NCI-H146 treated with DMSO at 0.1 percent for 48 hours (cell line): ENCODE results near the gene NVL.

Source experiments
- DNase-seq: peaks from one replicate; lab custom pipeline; 2025; ENCODE audit not compliant: unreplicated experiment; lab: John Stamatoyannopoulos, UW

NVL gene

DNA sequence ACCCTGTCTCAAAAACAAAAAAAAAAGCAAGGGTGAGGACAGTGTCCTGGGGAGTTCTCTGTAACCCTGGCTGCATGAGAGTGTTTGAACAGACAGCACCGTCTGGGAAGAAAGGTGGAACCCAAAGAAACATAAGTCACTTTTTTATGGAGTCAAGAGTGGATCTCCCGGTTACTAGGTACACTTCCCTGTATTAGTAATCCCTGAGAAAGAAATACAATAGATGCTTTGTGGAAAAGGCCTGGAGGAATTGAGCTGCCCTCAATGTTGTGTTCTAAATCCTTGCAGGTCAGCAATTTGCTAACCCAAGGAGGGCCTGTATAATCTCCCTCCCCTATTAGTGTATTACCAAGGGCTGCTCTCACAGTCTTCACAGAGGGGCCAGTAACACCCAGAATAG is 130.3 kb downstream of the NVL start:
- no peak for DNase-seq

DNA sequence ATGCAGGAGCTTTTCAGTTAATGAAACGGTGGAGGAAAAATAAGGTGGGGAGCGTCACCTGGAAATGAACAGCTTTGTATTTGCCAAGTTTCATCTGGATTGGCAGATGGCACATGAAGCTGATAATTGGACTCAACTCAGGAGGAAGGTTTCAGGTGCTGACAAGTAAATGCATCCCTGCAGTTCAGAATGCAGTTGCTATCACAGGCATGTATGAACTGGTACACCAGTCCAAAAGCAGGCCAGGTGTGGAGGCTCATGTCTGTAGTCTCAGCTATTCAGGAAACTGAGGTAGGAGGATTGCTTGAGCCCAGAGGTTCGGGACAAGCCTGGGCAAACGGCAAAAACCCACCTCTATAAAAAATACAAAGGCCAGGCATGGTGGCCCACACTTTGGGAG is 131.4 kb downstream of the NVL start:
- DNase-seq, result no peak

DNA sequence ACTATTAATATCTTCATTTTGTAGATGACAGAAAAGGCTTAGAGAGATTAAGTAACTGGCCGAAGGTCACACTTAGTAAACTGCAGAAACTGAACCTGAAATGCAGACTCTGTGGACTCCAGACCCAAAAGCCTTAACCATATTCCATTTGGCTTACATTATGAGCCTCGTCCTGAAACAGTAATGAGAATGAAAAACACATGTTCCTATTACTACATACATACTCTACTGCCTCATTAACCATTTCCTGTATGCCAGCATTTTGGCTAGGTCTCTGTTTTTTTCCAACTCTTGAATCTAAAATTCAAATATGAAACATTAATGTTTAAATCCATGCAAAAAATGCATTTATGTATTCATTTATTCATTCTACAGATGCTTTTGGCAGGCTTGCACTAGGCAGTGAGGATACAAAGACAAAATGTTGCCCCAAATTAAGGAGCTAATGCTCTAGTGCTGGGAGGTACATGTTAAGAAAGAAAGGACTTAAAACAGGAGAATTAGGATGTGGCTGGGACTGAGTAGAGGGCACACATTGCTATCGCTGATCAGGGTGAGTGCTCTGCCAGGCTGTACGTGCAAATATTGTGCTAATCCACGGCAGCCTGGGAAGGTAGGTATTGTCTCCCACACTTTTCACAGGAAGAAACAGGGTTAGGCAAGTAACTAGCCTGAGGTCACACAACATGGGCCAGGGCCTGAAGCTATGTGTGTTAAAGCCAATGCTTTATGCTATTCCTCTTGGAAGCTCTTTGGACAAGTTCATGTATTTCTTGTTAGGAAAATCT is 133.0 kb downstream of the NVL start:
- no peak for DNase-seq

DNA sequence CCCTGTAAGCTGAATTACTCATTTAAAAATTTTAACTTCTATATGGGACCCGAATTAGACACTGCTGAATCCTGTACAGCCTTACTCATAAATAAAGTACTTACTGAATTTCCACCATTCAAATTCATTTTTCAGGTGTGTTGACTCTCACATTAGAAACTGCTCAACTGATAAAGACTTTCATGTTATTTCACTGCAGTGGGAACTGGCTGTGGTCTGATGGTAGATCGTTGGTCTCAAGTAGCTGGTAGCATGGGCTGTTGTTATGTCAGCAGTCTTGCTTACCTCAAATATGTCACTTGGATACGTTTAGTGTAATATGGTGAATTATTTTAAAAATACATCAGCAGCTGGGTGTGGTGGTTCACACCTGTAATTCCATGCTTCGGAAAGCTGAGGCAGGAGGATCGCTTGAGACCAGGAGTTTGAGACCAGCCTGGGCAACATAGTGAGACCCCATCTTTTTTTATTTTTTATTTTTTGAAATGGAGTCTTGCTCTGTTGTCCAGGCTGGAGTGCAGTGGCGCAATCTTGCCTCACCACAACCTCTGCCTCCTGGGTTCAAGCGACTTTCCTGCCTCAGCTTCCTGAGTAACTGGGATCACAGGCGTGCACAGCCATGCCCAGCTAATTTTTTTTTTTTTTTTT is 136.5 kb downstream of the NVL start:
- no peak for DNase-seq

DNA sequence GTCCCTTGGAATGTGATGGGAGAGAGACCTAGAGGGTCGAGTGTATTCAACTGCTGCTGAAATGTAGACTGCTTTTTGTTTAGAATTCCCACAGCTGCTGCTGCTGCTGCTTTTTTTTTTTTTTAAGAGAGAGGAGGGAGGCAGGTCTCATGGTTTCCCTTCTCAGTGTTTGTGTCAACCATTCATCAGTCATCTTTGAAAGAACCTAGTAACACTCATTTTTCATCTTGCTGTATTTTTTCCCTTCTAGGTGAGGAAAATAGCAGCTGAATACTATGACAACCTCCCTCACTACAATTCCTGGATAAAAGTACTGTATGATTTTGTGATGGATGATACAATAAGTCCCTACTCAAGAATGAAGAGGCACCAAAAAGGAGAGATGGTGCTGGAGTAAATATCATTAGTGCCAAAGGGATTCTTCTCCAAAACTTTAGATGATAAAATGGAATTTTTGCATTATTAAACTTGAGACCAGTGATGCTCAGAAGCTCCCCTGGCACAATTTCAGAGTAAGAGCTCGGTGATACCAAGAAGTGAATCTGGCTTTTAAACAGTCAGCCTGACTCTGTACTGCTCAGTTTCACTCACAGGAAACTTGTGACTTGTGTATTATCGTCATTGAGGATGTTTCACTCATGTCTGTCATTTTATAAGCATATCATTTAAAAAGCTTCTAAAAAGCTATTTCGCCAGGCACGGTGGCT is 137.7 kb downstream of the NVL start:
- no peak for DNase-seq

DNA sequence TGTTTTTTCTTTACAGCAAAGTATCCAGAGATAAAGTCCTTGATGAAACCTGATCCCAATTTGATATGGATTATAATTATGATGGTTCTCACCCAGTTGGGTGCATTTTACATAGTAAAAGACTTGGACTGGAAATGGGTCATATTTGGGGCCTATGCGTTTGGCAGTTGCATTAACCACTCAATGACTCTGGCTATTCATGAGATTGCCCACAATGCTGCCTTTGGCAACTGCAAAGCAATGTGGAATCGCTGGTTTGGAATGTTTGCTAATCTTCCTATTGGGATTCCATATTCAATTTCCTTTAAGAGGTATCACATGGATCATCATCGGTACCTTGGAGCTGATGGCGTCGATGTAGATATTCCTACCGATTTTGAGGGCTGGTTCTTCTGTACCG is 140.4 kb downstream of the NVL start:
- no peak for DNase-seq

DNA sequence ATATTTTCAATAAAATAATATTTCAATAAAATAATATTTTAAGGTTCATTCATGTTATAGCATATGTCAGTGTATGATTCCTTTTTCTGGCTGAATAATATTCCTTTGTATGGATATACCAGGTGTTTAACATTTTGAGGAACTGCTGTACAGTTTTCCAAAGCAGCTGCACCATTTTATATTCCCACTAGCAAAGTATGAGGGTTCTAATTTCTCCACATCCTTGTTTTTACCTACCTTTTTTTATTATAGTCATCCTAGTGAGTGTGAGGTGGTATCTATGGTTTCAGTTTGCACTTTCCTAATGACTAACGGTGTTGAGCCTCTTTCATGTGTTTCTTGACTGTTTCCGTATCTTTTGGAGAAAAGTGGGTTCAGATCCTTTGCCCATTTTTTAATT is 141.7 kb downstream of the NVL start:
- DNase-seq, result no peak

DNA sequence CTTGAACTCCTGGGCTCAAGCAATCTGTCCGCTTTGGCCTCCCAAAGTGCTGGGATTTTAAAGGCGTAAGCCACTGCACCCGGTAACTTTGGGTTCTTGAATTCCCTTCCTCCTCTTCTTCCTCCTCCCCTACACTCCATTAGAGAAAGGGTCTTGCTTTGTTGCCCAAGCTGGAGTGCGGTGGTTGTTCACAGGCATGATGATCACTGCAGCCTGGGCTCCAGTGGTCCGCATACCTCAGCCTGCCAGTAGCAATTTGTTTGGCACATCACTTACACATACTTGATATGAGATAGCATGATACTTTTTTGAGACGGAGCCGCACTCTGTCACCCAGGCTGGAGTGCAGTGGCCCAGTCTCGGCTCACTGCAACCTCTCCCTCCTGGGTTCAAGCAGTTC is 144.8 kb downstream of the NVL start:
- no peak for DNase-seq

DNA sequence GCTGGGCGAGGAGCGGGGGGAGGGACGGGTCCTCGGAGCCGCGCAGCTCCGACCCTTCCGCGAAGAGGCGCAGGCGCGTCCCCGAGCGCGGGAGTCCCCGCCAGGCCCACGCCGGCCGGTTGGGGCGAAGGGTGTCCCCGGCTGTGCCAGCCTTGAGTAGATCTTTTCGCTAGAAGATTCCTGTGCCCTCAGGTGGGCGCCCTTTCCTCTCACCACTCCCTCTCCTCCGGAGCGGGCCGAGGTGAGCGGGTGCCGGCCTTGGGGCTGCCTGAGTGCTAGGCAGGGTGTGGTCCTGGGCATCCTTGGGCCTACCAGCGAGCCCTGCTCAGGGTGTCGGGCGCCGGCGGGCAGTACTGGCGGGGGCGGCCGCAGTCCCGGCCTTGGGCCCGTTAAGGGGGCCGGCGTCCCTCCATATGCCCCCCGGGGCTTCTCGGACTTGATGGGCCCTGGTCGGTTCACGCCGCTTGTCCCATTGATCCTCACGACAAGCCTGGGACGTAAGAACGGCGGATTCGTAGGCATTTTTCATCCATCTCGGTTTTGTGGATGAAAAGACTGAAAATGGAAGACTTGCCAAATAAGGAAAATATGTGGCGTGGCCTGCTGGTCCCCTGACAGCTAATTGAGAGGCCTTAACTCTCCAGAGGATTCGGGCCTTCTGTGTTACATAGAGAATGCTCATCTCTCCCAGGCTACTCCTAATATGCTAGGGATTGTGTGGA is 146.2 kb downstream of the NVL start:
- peak; percentile 40 for DNase-seq

DNA sequence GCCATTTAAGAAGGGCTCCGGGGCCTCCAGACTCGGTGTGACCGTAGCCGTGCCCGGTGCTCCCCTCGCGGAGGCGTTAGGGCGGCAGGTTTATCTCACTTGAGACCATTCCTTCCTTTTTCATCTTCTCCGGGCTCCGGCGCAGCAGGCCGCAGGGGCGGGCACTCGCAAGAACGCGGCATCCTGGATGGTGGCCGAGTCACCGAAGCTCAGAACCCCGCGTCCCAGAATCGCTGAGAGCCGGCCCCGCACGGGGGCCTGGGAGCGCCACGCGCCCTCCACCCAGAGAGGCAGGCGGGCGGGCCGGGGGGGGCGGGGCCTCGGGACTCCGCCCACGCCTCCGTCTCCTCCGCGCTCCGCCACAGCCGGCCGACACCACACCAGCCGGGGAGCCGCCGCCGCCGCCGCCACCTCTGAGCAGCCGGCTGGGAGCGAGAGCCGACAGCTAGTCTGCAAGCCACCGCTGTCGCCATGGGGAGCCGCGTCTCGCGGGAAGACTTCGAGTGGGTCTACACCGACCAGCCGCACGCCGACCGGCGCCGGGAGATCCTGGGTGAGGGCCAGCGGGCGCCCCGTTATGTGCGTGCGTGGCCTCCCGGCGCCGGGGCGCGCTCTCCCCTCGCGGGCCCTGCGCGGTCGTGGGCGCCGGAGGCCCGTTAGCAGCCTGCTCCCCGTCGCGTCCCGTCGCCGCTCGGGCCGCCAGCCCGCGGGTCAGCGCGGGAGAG is 146.9 kb downstream of the NVL start, which contains the start of gene DEGS1:
Gene DEGS1 (plus strand): TSS at position 375 of the 725 bp plus-strand sequence. CDS start 97 bp downstream, at position 472.
- peak; percentile 83 for DNase-seq

DNA sequence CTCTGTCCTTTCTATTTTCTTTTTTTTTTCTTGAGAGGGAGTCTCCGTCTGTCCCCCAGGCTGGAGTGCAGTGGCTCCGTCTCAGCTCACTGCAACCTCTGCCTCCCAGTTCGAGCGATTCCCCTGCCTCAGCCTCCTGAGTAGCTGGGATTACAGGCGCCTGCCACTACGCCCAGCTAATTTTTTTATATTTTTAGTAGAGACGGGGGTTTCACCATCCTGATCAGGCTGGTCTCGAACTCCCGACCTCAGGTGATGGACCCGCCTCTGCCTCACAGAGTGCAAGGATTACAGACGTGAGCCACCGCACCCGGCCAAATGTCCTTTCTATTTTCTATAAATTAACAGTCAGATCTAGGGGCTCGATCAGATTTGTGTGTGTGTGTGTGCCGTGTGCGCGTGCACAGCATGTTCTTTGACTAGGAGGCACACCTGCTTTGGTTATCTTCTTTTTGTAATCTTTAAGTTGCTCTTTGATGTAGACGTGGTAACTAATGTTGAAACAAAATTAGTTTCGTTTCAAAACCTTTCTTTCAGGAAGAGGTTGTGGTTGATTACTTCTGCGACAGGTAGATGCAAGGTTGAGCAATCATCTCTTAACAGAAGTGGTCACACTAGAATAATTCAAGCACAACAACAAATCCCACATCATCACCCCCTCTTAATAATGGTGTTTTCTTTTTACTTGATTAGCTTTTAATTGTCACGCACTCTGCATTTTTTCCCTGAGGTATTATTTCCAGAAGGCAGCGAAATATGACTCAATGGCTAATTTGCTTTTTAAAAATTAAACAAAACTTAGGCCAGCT is 147.7 kb downstream of the NVL start:
- peak; percentile 73 for DNase-seq

DNA sequence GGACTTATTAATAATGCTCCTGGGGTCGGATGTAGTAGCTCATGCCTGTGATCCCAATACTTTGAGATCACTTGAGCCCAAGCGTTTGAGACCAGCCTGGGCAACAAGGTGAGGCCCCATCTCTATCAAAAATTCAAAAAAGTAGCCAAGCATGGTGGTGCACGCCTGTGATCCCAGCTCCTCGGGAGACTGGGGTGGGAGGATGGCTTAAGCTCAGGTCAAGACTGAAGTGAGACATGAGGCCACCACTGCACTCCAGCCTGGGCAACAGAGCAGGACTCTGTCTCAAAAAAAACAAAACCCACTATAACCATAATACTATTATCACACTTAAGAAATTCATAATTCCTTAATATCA is 148.5 kb downstream of the NVL start:
- no peak for DNase-seq

DNA sequence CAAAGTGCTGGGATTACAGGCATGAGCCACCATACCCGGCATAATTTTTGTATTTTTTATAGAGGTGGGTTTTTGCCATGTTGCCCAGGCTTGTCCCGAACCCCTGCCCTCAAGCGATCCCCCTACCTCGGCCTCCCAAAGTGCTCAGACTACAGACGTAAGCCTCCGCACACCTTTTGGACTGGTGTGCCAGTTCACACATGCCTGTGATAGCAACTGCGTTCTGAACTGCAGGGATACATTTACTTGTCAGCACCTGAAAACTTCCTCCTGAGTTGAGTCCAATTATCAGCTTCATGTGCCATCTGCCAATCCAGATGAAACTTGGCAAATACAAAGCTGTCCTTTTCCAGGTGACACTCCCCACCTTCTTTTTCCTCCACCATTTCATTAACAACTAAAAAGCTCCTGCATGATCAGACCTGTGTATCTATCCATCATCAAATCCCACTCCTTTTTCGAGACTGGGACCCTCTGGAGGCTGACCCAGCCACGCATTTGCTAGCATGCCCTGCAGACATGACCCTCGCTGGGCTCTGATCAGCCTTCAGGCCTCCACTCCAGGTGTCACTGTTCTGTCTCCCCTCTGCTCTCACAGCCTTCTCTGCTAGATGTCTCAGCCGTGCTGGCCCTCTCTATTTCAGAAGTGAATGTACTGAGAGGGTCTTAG is 149.1 kb downstream of the NVL start:
- no peak for DNase-seq

DNA sequence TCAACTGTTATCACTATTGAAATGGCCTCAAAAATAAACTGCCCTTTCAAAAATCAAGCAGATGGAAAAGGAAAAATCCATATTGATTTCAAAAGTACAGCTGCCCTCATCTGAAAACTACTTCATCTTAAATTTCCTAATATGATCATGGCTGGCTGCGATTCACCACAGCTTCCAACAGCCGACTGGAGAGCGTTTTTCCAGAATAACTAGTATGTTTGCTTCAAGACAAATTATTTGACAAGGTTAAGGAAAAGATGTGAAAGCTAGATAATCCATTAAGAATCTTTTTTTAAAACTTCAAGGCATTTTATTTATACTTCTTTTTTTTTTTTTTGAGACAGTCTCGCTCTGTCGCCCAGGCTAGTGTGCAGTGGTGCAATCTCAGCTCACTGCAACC is 151.1 kb downstream of the NVL start:
- no peak for DNase-seq

DNA sequence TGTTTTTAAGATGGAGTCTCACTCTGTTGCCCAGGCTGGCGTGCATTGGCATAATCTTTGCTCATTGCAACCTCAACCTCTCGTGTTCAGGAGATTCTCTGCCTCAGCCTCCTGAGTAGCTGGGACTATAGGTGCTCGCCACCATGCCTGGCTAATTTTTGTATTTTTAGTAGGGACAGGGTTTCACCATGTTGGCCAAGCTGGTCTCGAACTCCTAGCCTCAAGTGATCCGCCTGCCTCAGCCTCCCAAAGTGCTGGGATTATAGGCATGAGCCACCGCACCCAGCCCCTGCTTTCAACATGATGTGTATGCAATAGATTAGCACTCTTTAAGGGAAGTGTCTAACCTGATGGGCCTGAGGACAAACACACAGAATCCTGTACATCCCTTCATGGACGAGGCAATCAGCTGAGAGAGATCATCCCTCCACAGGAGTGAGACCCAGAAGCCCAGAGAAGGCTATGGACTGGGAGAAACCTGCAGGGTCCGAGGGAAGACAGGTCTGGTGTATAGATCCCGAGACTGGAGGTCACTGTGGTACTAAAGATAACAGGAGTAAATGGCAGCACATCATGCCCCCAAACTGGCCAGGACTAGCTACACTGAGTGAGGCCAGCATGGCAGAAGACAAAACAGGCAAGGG is 152.5 kb downstream of the NVL start:
- DNase-seq, result no peak
